Endothelial cell of umbilical vein (primary cell): ENCODE results near the gene GNA12. TPM values are rescaled to one million over a fixed set of nuclear protein-coding genes. Genes with fewer than 3 reads are reported as not detected.

ENCODE experiments used
- BruUV-seq: library from RNA; stranded (reverse); fragments of 400-500 nt; replicated peaks from 2 replicates; lab custom pipeline; 2021; lab: Mats Ljungman, UMichigan
- CTCF ChIA-PET: fragments of 300-600, 350-600 bp; sonication (Branson Sonifier 250); formaldehyde crosslinking; loops from one replicate; lab custom pipeline; 2021; ENCODE audit warnings: antibody characterized with exemption, inconsistent platforms; lab: Charles Lee
- POLR2A ChIA-PET: fragments of 300-600, 350-600 bp; sonication (Branson Sonifier 250); formaldehyde crosslinking; loops from one replicate; lab custom pipeline; 2021; ENCODE audit warnings: antibody characterized with exemption, inconsistent platforms; lab: Charles Lee
- DNase-seq: peaks from one replicate; pipeline ENCODE4 v3.0.0-alpha.2; 2011; ENCODE audit warnings: low read depth, low spot score
- FAIRE-seq: peaks from 2 replicates; lab custom pipeline; 2011; peaks lifted over from hg19 to GRCh38; lab: Jason Lieb, UNC
- H2AFZ ChIP-seq: 2 replicates; pipeline ENCODE4 v1.6.0; 2012; ENCODE audit warnings: low read depth, low read length, control low read depth, inconsistent platforms
- H3K27ac ChIP-seq: 2 replicates; pipeline ENCODE4 v1.5.1; 2011; ENCODE audit warnings: low read depth, mild to moderate bottlenecking, control low read depth, low read length, moderate library complexity; ENCODE audit not compliant: insufficient read depth
- H3K27me3 ChIP-seq, 2 experiments: 2 replicates each; pipeline versions ENCODE4 v1.6.0 to v1.6.1; 2011; ENCODE audit warnings: low read length in 2 of 2, mixed read lengths in 1 of 2; ENCODE audit not compliant: control insufficient read depth in 2 of 2, insufficient read depth in 2 of 2
- H3K36me3 ChIP-seq, 2 experiments: 2 replicates in 1 of 2; 3 replicates in 1 of 2; pipeline ENCODE4 v1.5.1; 2011; ENCODE audit warnings: low read length in 2 of 2, mild to moderate bottlenecking in 1 of 2, moderate library complexity in 1 of 2; ENCODE audit not compliant: control insufficient read depth in 2 of 2, insufficient read depth in 2 of 2; ENCODE audit errors: extremely low read depth in 1 of 2
- H3K4me1 ChIP-seq: 3 replicates; pipeline ENCODE4 v1.5.1; 2011; ENCODE audit warnings: mild to moderate bottlenecking, low read length; ENCODE audit not compliant: control insufficient read depth, insufficient read depth; ENCODE audit errors: extremely low read depth
- H3K4me2 ChIP-seq: 2 replicates; pipeline ENCODE4 v1.6.1; 2011; ENCODE audit warnings: low read length, control low read depth, mixed read lengths; ENCODE audit not compliant: insufficient read depth
- H3K4me3 ChIP-seq, 3 experiments: fragments of 200-600 bp in 1 of 3; sonication (generic), shearing (Covaris generic) in 1 of 3; replicated peaks in 1 of 3; 2 replicates each; pipeline ENCODE4 v1.5.1; 2011 to 2016; ENCODE audit warnings: control low read depth in 3 of 3, low read length in 3 of 3, mild to moderate bottlenecking in 2 of 3, inconsistent platforms in 1 of 3, low read depth in 1 of 3, moderate library complexity in 1 of 3; ENCODE audit not compliant: insufficient read depth in 1 of 3
- H3K79me2 ChIP-seq: 2 replicates; pipeline ENCODE4 v1.6.0; 2012; ENCODE audit warnings: low read length, inconsistent platforms; ENCODE audit not compliant: control insufficient read depth, insufficient read depth
- H3K9ac ChIP-seq: replicated peaks from 2 replicates; pipeline ENCODE3; 2011; ENCODE audit warnings: low read length, control low read depth; ENCODE audit not compliant: insufficient read depth; ENCODE audit errors: extremely low read depth
- H3K9me1 ChIP-seq: replicated peaks from 3 replicates; pipeline ENCODE4 v1.6.0; 2011; ENCODE audit warnings: mild to moderate bottlenecking, low read length; ENCODE audit not compliant: control insufficient read depth, insufficient read depth; ENCODE audit errors: extremely low read depth
- H3K9me3 ChIP-seq: replicated peaks from 2 replicates; pipeline ENCODE4 v1.5.1; 2012; ENCODE audit warnings: low read length, inconsistent platforms; ENCODE audit not compliant: control insufficient read depth, insufficient read depth
- H4K20me1 ChIP-seq: replicated peaks from 2 replicates; pipeline ENCODE3; 2011; ENCODE audit warnings: mild to moderate bottlenecking, low read length; ENCODE audit not compliant: control insufficient read depth, insufficient read depth; ENCODE audit errors: extremely low read depth
- CTCF ChIP-seq, 2 donors: IDR thresholded peaks; 1 replicate in 1 of 2; 2 replicates in 1 of 2; pipeline ENCODE4 v1.5.1; 2011; ENCODE audit warnings: low read length in 2 of 2, mild to moderate bottlenecking in 2 of 2, moderate library complexity in 2 of 2, control low read depth in 1 of 2, inconsistent platforms in 1 of 2, low read depth in 1 of 2; ENCODE audit not compliant: insufficient read depth in 1 of 2; ENCODE audit errors: extremely low read depth in 1 of 2
- EZH2 ChIP-seq: IDR thresholded peaks from 2 replicates; pipeline ENCODE4 v1.6.1; 2012; ENCODE audit warnings: borderline replicate concordance, low read depth, mild to moderate bottlenecking, moderate library complexity, low read length, inconsistent platforms; ENCODE audit not compliant: severe bottlenecking
- FOS ChIP-seq: IDR thresholded peaks from 2 replicates; pipeline ENCODE4 v1.6.1; 2011; ENCODE audit warnings: mild to moderate bottlenecking, low read length, moderate library complexity, borderline replicate concordance; ENCODE audit not compliant: insufficient read depth
- GATA2 ChIP-seq: IDR thresholded peaks from 2 replicates; pipeline ENCODE4 v1.7.0; 2011; ENCODE audit warnings: low read depth, mild to moderate bottlenecking, moderate library complexity, mixed read lengths, low read length; ENCODE audit not compliant: insufficient read length, insufficient read depth
- JUN ChIP-seq: IDR thresholded peaks from 2 replicates; pipeline ENCODE4 v1.6.1; 2011; ENCODE audit warnings: borderline replicate concordance, low read depth; ENCODE audit not compliant: insufficient read length, insufficient read depth
- MAX ChIP-seq: IDR thresholded peaks from 2 replicates; pipeline ENCODE4 v1.6.1; 2011; ENCODE audit not compliant: insufficient read depth, insufficient read length
- MYC ChIP-seq: IDR thresholded peaks from one replicate; pipeline ENCODE4 v1.6.1; 2011; ENCODE audit warnings: mild to moderate bottlenecking, low read depth, low read length
- POLR2A ChIP-seq: IDR thresholded peaks from 2 replicates; pipeline ENCODE4 v1.6.1; 2012; ENCODE audit warnings: low read depth, mild to moderate bottlenecking, control low read depth, low read length
- POLR2AphosphoS5 ChIP-seq: IDR thresholded peaks from 2 replicates; pipeline ENCODE4 v1.6.1; 2012; ENCODE audit warnings: low read depth, mild to moderate bottlenecking, control low read depth, low read length, moderate library complexity; ENCODE audit not compliant: insufficient read depth
- dilution Hi-C: fragments of 300-500 bp; cut with MboI; formaldehyde crosslinking; loops from one replicate; pipeline ENCODE4 v1.15.0; 2019; ENCODE audit warnings: low sequenced_read_pairs; ENCODE audit not compliant: extremely low pct_ligation_motif_present
- intact Hi-C: fragments of 100-400 bp; cut with micrococcal nuclease; formaldehyde crosslinking; loops from one replicate; pipeline ENCODE4 v1.10.0; 2022
- polyA plus RNA-seq, 4 experiments: library from polyadenylated mRNA; depleted of rRNA in 3 of 4; stranded (reverse) in 3 of 4; unstranded in 1 of 4; fragments of >200 nt; gene quantifications; 2 replicates each; pipeline versions ENCODE4 v1.2.1 to v1.2.3, GENCODE V29; 2011 to 2012; ENCODE audit warnings: missing spikeins in 1 of 4
- total RNA-seq: library from RNA; stranded (reverse); gene quantifications from 2 replicates; pipeline ENCODE4 v1.2.3, GENCODE V29; 2021

GNA12 gene
- total and polyA plus RNA-seq, 2 donors (not counting 3 experiments of a cell fraction or from before 2014, with no cell fraction given), result 63.0 to 75.1 TPM

- FAIRE-seq (peak; percentile 48), DNase-seq (peak; percentile 23)
- no peak overlapping the region for H3K27ac ChIP-seq
- ChIA-PET CTCF (no interaction called here), POLR2A (no interaction called here)
- no peak overlapping the region for H3K4me2 ChIP-seq
- H3K36me3 ChIP-seq, result no peaks in the 10 kb centered on the region
- H3K27me3 ChIP-seq, result no peaks in the 10 kb centered on the region
- H4K20me1 ChIP-seq, result no peaks in the 10 kb centered on the region
- no TSS peak for BruUV-seq
- dilution Hi-C loops, result no loop called here
- H2AFZ ChIP-seq, result no peak overlapping the region
- no peak overlapping the region for H3K4me3 ChIP-seq
- H3K9me1 ChIP-seq, result no peaks in the 10 kb centered on the region
- intact Hi-C loops, result no loop called here
- H3K9me3 ChIP-seq, result no peaks in the 10 kb centered on the region
- TF ChIP-seq POLR2A, result no peak
- H3K79me2 ChIP-seq, result peaks cover 46% of the 10 kb centered on the region
- H3K9ac ChIP-seq, result no peak overlapping the region
- H3K4me1 ChIP-seq, result no peaks in the 10 kb centered on the region
Observed at GRCh38 chr7:2812114-2812487, 32.0 kb downstream of the GNA12 start.

- no peak for TF ChIP-seq CTCF (IDR thresholded peaks at IDR 0.05; ENCODE audit: extremely low read depth in 1 of 2, insufficient read depth in 1 of 2, low read depth in 1 of 2, low read length in 2 of 2)
- no peak for TF ChIP-seq MAX
- TF ChIP-seq POLR2AphosphoS5, result no peak
- no peak for TF ChIP-seq EZH2
- no peak for TF ChIP-seq JUN
- no peak for TF ChIP-seq GATA2
- no peak for TF ChIP-seq FOS
- TF ChIP-seq MYC, result no peak
- dilution Hi-C loops, result no loop called here
- H3K27ac ChIP-seq, result no peak overlapping the region
- DNase-seq (no peak), FAIRE-seq (peak; percentile 8)
- no peak overlapping the region for H3K4me3 ChIP-seq
- no peaks in the 10 kb centered on the region for H3K9me3 ChIP-seq
- no peaks in the 10 kb centered on the region for H4K20me1 ChIP-seq
- H3K36me3 ChIP-seq, result no peaks in the 10 kb centered on the region
- no peak overlapping the region for H3K9ac ChIP-seq
- H3K79me2 ChIP-seq, result peaks cover 44% of the 10 kb centered on the region
- H3K9me1 ChIP-seq, result no peaks in the 10 kb centered on the region
- CTCF ChIA-PET, result no interaction called here
- H2AFZ ChIP-seq, result no peak overlapping the region
- no peaks in the 10 kb centered on the region for H3K4me1 ChIP-seq
- intact Hi-C loops, result no loop called here
- no TSS peak for BruUV-seq
- POLR2A ChIA-PET, result no interaction called here
- H3K27me3 ChIP-seq, result no peaks in the 10 kb centered on the region
- no peak overlapping the region for H3K4me2 ChIP-seq
Observed at GRCh38 chr7:2811476-2812113, 32.5 kb downstream of the GNA12 start.
